A549 treated with AZD2906 at 1 μM for 4 hours (cell line): ENCODE data around the gene KRTAP7-1. TPM values are rescaled to one million over a fixed set of nuclear protein-coding genes. Genes with fewer than 3 reads are reported as not detected.

ENCODE experiments used
- total RNA-seq: library from RNA; stranded (reverse); fragments of 200-300 nt; extraction: Qiagen RNA extraction; gene quantifications from 5 replicates; pipeline ENCODE4 v1.2.3, GENCODE V29; 2022

KRTAP7-1 gene, protein sequence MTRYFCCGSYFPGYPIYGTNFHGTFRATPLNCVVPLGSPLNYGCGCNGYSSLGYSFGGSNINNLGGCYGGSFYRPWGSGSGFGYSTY
- not detected in 5 replicates for total RNA-seq

GRCh38 chr21:30829659-30830058 is at the start of gene KRTAP7-1:
TSS of gene KRTAP7-1 (minus strand) at chr21:30829759. CDS start at chr21:30829698, 61 bp downstream.

DNA sequence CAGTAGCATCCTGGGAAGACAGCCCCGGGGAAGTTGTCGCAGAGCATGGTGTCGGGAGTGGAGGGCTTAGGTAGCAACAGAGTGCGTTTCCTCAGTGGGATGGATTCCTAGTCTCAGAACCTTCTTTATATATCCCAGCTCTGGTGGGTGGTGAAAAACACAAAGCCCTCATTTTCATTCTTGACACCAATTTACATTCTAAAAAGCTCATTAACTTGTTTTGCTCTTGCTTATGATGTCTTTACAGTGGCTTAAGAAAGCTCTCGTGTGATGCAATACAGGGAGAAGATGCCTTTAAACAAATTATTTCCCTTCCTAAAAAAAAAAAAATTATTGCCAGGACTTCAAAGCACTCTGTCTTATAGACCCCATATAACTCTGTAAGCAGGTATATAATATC is 16.4 kb downstream of the KRTAP7-1 start, which contains the start of gene KRTAP8-1:
Gene KRTAP8-1, minus strand, starts transcription at position 101 of the 400 bp plus-strand sequence. Its CDS starts 54 bp downstream, at position 47.

Other genes starting within 250 kb of the KRTAP7-1 start
- not detected in 5 replicates for gene KRTAP22-2, start 239.4 kb downstream of the KRTAP7-1 start, total RNA-seq
- gene KRTAP6-3, start 237.3 kb downstream of the KRTAP7-1 start, total RNA-seq = not detected in 5 replicates
- not detected in 5 replicates for gene KRTAP6-2, start 230.9 kb downstream of the KRTAP7-1 start, total RNA-seq
- gene KRTAP22-1, start 228.7 kb downstream of the KRTAP7-1 start, total RNA-seq = not detected in 5 replicates
- not detected in 5 replicates for gene KRTAP6-1, start 215.8 kb downstream of the KRTAP7-1 start, total RNA-seq
- gene KRTAP20-1, start 213.3 kb downstream of the KRTAP7-1 start, total RNA-seq = not detected in 5 replicates
- gene KRTAP20-4, start 209.1 kb downstream of the KRTAP7-1 start, total RNA-seq = not detected in 5 replicates
- not detected in 5 replicates for gene KRTAP20-2, start 194.6 kb downstream of the KRTAP7-1 start, total RNA-seq
- gene KRTAP20-3, start 186.9 kb downstream of the KRTAP7-1 start, total RNA-seq = not detected in 5 replicates
- gene KRTAP21-3, start 111.0 kb downstream of the KRTAP7-1 start, total RNA-seq = not detected in 5 replicates
- gene KRTAP21-2, start 82.5 kb downstream of the KRTAP7-1 start, total RNA-seq = not detected in 5 replicates
- gene KRTAP21-1, start 74.3 kb downstream of the KRTAP7-1 start, total RNA-seq = not detected in 5 replicates
- gene KRTAP8-1, start 16.5 kb downstream of the KRTAP7-1 start, total RNA-seq = not detected in 5 replicates
- not detected in 5 replicates for gene KRTAP11-1, start 51.8 kb upstream of the KRTAP7-1 start, total RNA-seq
- gene KRTAP19-8, start 208.7 kb upstream of the KRTAP7-1 start, total RNA-seq = not detected in 5 replicates